H1 (cell line): ENCODE measurements around the gene WDR64.

Source experiments
- CREB1 ChIP-seq: IDR thresholded peaks from 2 replicates; pipeline ENCODE4 v1.6.1; 2012; ENCODE audit warnings: inconsistent platforms
- EP300 ChIP-seq, 2 experiments: IDR thresholded peaks; 1 replicate in 1 of 2; 2 replicates in 1 of 2; pipeline ENCODE4 v1.6.1; 2011 to 2012; ENCODE audit warnings: low read depth in 2 of 2, low read length in 2 of 2, mild to moderate bottlenecking in 2 of 2, borderline replicate concordance in 1 of 2, inconsistent platforms in 1 of 2, moderate library complexity in 1 of 2
- EZH2 ChIP-seq: fragments of 200-600 bp; sonication (generic); IDR thresholded peaks from 2 replicates; pipeline ENCODE4 v1.7.1; 2012; ENCODE audit warnings: low read depth, mild to moderate bottlenecking, moderate library complexity, low read length, inconsistent platforms; ENCODE audit not compliant: severe bottlenecking
- HDAC2 ChIP-seq, 2 experiments: fragments of 300-600 bp in 1 of 2; sonication (generic) in 1 of 2; IDR thresholded peaks; 2 replicates each; pipeline ENCODE4 v1.6.1; 2011 to 2012; ENCODE audit warnings: low read depth in 2 of 2, low read length in 2 of 2, mild to moderate bottlenecking in 2 of 2, moderate library complexity in 2 of 2, borderline replicate concordance in 1 of 2, inconsistent platforms in 1 of 2
- POLR2A ChIP-seq, 2 experiments: IDR thresholded peaks; 1 replicate in 1 of 2; 2 replicates in 1 of 2; pipeline ENCODE4 v1.6.1; 2011; ENCODE audit warnings: low read depth in 2 of 2, low read length in 2 of 2, mild to moderate bottlenecking in 2 of 2; ENCODE audit errors: control extremely low read depth in 1 of 2
- TF ChIP-seq, protein P1 (sequence below), 3 experiments: IDR thresholded peaks; 1 replicate in 2 of 3; 2 replicates in 1 of 3; pipeline versions ENCODE4 v1.5.1 to v1.6.1; 2011; ENCODE audit warnings: low read length in 3 of 3, mild to moderate bottlenecking in 3 of 3, inconsistent platforms in 2 of 3, low read depth in 1 of 3, moderate library complexity in 1 of 3; ENCODE audit not compliant: insufficient read depth in 1 of 3; ENCODE audit errors: control extremely low read depth in 1 of 3

DNA sequence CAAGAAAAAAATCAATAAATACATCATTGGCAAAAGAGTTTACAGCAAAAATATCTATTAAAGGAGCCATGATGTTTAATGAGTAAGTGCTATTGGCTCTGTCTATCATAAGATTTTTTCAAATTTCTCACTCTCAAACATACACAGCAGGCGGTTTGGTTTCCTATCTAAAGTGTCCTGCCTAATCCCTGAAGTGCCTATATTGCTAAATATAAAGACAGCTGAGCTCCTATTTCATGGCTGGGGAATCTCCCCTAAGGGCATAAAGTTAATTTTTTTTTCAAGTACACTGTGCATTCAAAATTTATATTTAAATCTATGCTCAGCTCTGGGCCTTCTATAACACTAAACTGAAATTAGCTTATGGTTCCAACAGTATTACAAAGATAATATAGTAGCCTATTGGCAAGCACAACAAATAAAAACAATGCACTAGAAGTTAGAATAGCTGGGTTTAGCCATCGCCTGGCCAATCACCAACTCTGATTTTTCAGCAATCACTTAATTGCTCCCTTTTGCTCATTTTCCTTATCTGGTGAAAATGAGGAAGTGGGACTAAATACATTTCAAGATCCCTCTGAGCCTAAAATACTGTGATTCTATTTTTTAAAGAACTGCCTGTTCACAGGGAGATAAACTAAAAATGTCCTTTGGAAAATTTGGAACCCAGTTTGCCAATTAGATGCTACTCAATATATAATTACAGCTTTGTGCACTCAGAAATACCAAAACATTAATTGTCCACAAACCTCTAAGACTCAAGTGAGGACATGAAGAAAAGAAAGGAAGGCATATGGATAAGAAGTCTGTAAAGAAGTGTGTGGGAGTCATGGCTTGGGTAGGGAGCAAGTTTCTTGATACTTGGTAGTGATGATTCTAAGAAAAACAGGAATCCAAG lies 62.5 kb downstream of the WDR64 start:
- TF ChIP-seq, protein P1, sequence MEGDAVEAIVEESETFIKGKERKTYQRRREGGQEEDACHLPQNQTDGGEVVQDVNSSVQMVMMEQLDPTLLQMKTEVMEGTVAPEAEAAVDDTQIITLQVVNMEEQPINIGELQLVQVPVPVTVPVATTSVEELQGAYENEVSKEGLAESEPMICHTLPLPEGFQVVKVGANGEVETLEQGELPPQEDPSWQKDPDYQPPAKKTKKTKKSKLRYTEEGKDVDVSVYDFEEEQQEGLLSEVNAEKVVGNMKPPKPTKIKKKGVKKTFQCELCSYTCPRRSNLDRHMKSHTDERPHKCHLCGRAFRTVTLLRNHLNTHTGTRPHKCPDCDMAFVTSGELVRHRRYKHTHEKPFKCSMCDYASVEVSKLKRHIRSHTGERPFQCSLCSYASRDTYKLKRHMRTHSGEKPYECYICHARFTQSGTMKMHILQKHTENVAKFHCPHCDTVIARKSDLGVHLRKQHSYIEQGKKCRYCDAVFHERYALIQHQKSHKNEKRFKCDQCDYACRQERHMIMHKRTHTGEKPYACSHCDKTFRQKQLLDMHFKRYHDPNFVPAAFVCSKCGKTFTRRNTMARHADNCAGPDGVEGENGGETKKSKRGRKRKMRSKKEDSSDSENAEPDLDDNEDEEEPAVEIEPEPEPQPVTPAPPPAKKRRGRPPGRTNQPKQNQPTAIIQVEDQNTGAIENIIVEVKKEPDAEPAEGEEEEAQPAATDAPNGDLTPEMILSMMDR (IDR thresholded peaks at IDR 0.05; ENCODE audit: control extremely low read depth in 1 of 3, insufficient read depth in 1 of 3, low read depth in 1 of 3, low read length in 3 of 3): no peak
- TF ChIP-seq CREB1 (no peak), EP300 (IDR thresholded peaks at IDR 0.05; ENCODE audit: borderline replicate concordance in 1 of 2, low read depth in 2 of 2, low read length in 2 of 2) (no peak), HDAC2 (IDR thresholded peaks at IDR 0.05; ENCODE audit: borderline replicate concordance in 1 of 2, low read depth in 2 of 2, low read length in 2 of 2) (no peak), EZH2 (no peak), POLR2A (IDR thresholded peaks at IDR 0.05; ENCODE audit: control extremely low read depth in 1 of 2, low read depth in 2 of 2, low read length in 2 of 2) (no peak)
